ENCODE measurements around the gene MYO7A. TPM values are rescaled to one million over a fixed set of nuclear protein-coding genes. Genes with fewer than 3 reads are reported as not detected.

MYO7A gene
- polyA plus RNA-seq, 1 donor (not counting 4 experiments of a cell fraction or from before 2014, with no cell fraction given), result 0.75 TPM

DNA sequence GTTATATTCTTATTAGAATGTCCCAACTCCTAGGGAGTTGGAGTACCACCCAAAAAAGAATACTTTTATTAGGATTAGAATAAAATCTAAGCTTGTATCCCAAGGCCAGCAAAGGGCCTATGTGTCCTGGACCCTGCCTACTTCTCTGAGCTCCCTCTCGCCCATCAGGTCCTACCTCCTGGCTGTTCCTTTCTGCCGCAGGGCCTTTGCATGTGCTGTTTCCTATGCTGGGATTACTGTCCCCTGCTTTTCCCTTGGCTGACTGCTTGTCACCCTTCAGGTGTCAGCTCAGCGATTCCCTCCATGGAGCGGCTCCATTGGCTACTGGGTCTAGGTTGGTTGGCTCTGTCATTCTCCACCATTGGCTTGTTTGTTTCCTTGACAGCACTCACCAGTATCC, 13.4 kb downstream of the MYO7A start:
- H3K4me2 ChIP-seq (ENCODE audit: control insufficient read depth, extremely low read depth, insufficient read depth, low read depth, low read length), result no peak overlapping the region

DNA sequence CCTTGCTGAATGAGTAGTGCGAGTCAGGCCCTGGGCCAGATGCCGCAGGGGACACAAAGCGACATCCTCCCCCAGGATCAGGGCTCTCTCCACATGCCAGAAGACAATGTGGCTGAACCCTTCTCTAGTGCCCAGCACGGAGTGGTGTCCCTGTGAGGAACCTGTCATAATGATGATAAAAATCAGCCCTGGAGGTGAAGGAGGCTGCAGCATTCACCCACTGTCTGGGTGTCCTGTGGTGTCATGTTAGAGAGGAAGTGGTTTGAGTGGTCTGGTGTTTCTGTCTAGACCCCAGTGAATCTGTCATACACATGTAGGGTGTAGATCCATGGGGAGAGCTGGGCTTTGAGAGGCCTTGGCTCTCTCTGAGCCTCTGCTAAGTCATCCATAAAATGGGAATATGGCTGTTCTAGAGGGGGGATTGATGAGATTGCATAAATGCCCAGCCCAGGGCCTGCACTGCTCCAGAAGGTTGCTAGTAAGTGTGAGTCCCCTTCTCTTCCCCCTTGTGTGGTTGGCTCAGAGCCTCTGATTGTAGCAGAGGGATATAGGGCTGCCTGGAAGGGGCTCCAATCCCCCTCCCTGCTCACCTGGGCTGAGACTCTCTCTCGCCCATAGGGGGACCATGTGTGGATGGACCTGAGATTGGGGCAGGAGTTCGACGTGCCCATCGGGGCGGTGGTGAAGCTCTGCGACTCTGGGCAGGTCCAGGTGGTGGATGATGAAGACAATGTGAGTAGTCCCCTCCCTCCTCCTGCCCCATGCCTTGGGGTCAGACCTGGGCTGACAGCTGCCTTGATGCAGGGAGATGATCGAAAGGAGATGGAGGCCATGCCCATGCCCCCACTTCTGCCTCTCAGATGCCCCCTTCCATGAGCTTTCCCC, 14.3 kb downstream of the MYO7A start:
- no peak for FAIRE-seq
- TF ChIP-seq EZH2 (IDR thresholded peaks at IDR 0.05; ENCODE audit: low read length), result no peak
- TF ChIP-seq, protein P1, sequence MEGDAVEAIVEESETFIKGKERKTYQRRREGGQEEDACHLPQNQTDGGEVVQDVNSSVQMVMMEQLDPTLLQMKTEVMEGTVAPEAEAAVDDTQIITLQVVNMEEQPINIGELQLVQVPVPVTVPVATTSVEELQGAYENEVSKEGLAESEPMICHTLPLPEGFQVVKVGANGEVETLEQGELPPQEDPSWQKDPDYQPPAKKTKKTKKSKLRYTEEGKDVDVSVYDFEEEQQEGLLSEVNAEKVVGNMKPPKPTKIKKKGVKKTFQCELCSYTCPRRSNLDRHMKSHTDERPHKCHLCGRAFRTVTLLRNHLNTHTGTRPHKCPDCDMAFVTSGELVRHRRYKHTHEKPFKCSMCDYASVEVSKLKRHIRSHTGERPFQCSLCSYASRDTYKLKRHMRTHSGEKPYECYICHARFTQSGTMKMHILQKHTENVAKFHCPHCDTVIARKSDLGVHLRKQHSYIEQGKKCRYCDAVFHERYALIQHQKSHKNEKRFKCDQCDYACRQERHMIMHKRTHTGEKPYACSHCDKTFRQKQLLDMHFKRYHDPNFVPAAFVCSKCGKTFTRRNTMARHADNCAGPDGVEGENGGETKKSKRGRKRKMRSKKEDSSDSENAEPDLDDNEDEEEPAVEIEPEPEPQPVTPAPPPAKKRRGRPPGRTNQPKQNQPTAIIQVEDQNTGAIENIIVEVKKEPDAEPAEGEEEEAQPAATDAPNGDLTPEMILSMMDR (optimal IDR thresholded peaks at IDR 0.05 in 1 of 3, IDR thresholded peaks at IDR 0.05 in 1 of 3, conservative IDR thresholded peaks at IDR 0.05 in 1 of 3; ENCODE audit: extremely low read depth in 1 of 3, insufficient read depth in 2 of 3, low read length in 3 of 3), result no peak
- no peak overlapping the region for H2AFZ ChIP-seq (ENCODE audit: control insufficient read depth, low read length)
- H3K4me3 ChIP-seq (ENCODE audit: control insufficient read depth in 2 of 3, extremely low read depth in 1 of 3, insufficient read depth in 2 of 3, low read depth in 1 of 3, low read length in 3 of 3), result no peak overlapping the region
- H3K9me1 ChIP-seq (ENCODE audit: control insufficient read depth, extremely low read depth, insufficient read depth, low read length), result no peaks in the 10 kb centered on the region
- H3K9me3 ChIP-seq (ENCODE audit: control insufficient read depth, low read depth, low read length), result no peaks in the 10 kb centered on the region
- H4K20me1 ChIP-seq (ENCODE audit: control insufficient read depth, extremely low read depth, insufficient read depth, low read length), result no peaks in the 10 kb centered on the region
- H3K4me1 ChIP-seq (ENCODE audit: control insufficient read depth, extremely low read depth, insufficient read depth, low read length), result no peaks in the 10 kb centered on the region
- no peak overlapping the region for H3K27ac ChIP-seq (ENCODE audit: control insufficient read depth, insufficient read depth, low read length)
- dilution Hi-C loops (cut with MboI; ENCODE audit: extremely low pct_ligation_motif_present, low sequenced_read_pairs), result no loop called here
- H3K79me2 ChIP-seq (ENCODE audit: control insufficient read depth, insufficient read depth, low read length), result no peaks in the 10 kb centered on the region
- H3K27me3 ChIP-seq (ENCODE audit: control insufficient read depth, extremely low read depth, insufficient read depth, low read length), result peaks cover 32% of the 10 kb centered on the region
- H3K36me3 ChIP-seq (ENCODE audit: control insufficient read depth in 2 of 2, extremely low read depth in 1 of 2, insufficient read depth in 2 of 2, low read length in 2 of 2), result no peaks in the 10 kb centered on the region
- DNase-seq (ENCODE audit: low read depth, low spot score), result no peak
- no peak overlapping the region for H3K9ac ChIP-seq (ENCODE audit: control insufficient read depth, extremely low read depth, insufficient read depth, low read length)
- no peak overlapping the region for H3K4me2 ChIP-seq (ENCODE audit: control insufficient read depth, extremely low read depth, insufficient read depth, low read depth, low read length)

More for the DNA sequence above, 13.4 kb downstream of the MYO7A start:
- no peaks in the 10 kb centered on the region for H3K4me1 ChIP-seq (ENCODE audit: control insufficient read depth, extremely low read depth, insufficient read depth, low read length)
- H3K27ac ChIP-seq (ENCODE audit: control insufficient read depth, insufficient read depth, low read length), result no peak overlapping the region
- no peak overlapping the region for H2AFZ ChIP-seq (ENCODE audit: control insufficient read depth, low read length)
- H3K4me3 ChIP-seq (ENCODE audit: control insufficient read depth in 2 of 3, extremely low read depth in 1 of 3, insufficient read depth in 2 of 3, low read depth in 1 of 3, low read length in 3 of 3), result no peak overlapping the region
- no peaks in the 10 kb centered on the region for H4K20me1 ChIP-seq (ENCODE audit: control insufficient read depth, extremely low read depth, insufficient read depth, low read length)
- no peak overlapping the region for H3K9ac ChIP-seq (ENCODE audit: control insufficient read depth, extremely low read depth, insufficient read depth, low read length)
- FAIRE-seq (no peak), DNase-seq (ENCODE audit: low read depth, low spot score) (no peak)
- no peaks in the 10 kb centered on the region for H3K9me3 ChIP-seq (ENCODE audit: control insufficient read depth, low read depth, low read length)
- no peaks in the 10 kb centered on the region for H3K79me2 ChIP-seq (ENCODE audit: control insufficient read depth, insufficient read depth, low read length)
- dilution Hi-C loops (cut with MboI; ENCODE audit: extremely low pct_ligation_motif_present, low sequenced_read_pairs), result no loop called here
- H3K27me3 ChIP-seq (ENCODE audit: control insufficient read depth, extremely low read depth, insufficient read depth, low read length), result peaks cover 30% of the 10 kb centered on the region
- no peaks in the 10 kb centered on the region for H3K9me1 ChIP-seq (ENCODE audit: control insufficient read depth, extremely low read depth, insufficient read depth, low read length)
- no peak for TF ChIP-seq EZH2 (IDR thresholded peaks at IDR 0.05; ENCODE audit: low read length)
- TF ChIP-seq, protein P1 (optimal IDR thresholded peaks at IDR 0.05 in 1 of 3, IDR thresholded peaks at IDR 0.05 in 1 of 3, conservative IDR thresholded peaks at IDR 0.05 in 1 of 3; ENCODE audit: extremely low read depth in 1 of 3, insufficient read depth in 2 of 3, low read length in 3 of 3), result no peak
- H3K36me3 ChIP-seq (ENCODE audit: control insufficient read depth in 2 of 2, extremely low read depth in 1 of 2, insufficient read depth in 2 of 2, low read length in 2 of 2), result no peaks in the 10 kb centered on the region

Data from keratinocyte (primary cell).